Glutamatergic neuron (in vitro differentiated cells): ENCODE results near the gene TRIM56. TPM values are rescaled to one million over a fixed set of nuclear protein-coding genes. Genes with fewer than 3 reads are reported as not detected.
"Not testable (repeated sequence)": the region's sequence is repeated elsewhere in the genome, so short reads cannot be mapped to it uniquely, and the experiment has no call there.

ENCODE experiments used
- DNase-seq: peaks from one replicate; pipeline ENCODE4 v3.0.0; 2022
- H3K27ac Mint-ChIP-seq: one replicate; pipeline ENCODE4 v1.8.0; 2020; ENCODE audit warnings: mild to moderate bottlenecking, mixed read lengths, inconsistent platforms; ENCODE audit not compliant: unreplicated experiment
- H3K27me3 Mint-ChIP-seq: one replicate; pipeline ENCODE4 v1.8.0; 2020; ENCODE audit warnings: mild to moderate bottlenecking, moderate library complexity, mixed read lengths, inconsistent platforms; ENCODE audit not compliant: unreplicated experiment
- H3K36me3 Mint-ChIP-seq: one replicate; pipeline ENCODE4 v1.8.0; 2020; ENCODE audit warnings: mild to moderate bottlenecking, mixed read lengths, inconsistent platforms; ENCODE audit not compliant: unreplicated experiment
- H3K4me1 Mint-ChIP-seq: one replicate; pipeline ENCODE4 v1.8.0; 2020; ENCODE audit warnings: mild to moderate bottlenecking, low read depth, mixed read lengths, inconsistent platforms; ENCODE audit not compliant: unreplicated experiment
- H3K4me3 Mint-ChIP-seq: one replicate; pipeline ENCODE4 v1.8.0; 2020; ENCODE audit warnings: mild to moderate bottlenecking, mixed read lengths, inconsistent platforms; ENCODE audit not compliant: unreplicated experiment
- H3K9me3 Mint-ChIP-seq: one replicate; pipeline ENCODE4 v1.8.0; 2020; ENCODE audit warnings: mild to moderate bottlenecking, moderate library complexity, mixed read lengths, inconsistent platforms; ENCODE audit not compliant: unreplicated experiment
- total RNA-seq: library from RNA; stranded (reverse); fragmentation: NEBNext Ultra II Directional; extraction: Animal tissue kit (Norgen Biotek cat#: 25700); gene quantifications from one replicate; pipeline ENCODE4 v1.2.1, GENCODE V29; 2021; ENCODE audit not compliant: unreplicated experiment
- TF ChIP-seq, protein P1 (sequence below): fragments of 200-600 bp; sonication (generic); IDR thresholded peaks from one replicate; pipeline ENCODE4 v1.5.0; 2021; ENCODE audit not compliant: partially characterized antibody, unreplicated experiment

TRIM56 gene
- total RNA-seq, 1 donor from 2014 or later: 0.61 TPM

DNA sequence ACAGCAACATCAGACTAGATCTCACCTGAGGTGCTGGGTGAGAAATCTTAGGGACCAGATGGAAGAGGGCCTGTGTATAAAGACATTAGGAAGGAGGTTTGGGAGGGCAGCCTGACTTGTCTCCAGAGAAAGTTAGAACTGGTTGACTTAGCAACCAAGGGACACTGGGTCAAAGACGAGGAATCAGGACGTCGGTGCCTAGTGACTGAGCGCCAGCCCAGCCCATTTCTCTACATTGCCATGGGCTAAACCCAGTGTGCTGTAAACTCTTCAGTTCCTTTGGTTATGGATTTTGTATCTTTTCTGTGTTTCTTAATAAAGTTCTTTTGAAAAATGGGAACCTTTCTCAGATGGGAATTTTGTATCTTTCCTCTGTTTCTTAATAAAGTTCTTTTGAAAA, 12.3 kb downstream of the TRIM56 start:
- Mint-ChIP-seq H3K4me3 (no peak overlapping the region), H3K27me3 (peaks cover 2% of the 10 kb centered on the region), H3K27ac (no peak overlapping the region), H3K4me1 (peaks cover 3% of the 10 kb centered on the region), H3K36me3 (no peaks in the 10 kb centered on the region), H3K9me3 (peaks cover 3% of the 10 kb centered on the region)
- TF ChIP-seq, protein P1, sequence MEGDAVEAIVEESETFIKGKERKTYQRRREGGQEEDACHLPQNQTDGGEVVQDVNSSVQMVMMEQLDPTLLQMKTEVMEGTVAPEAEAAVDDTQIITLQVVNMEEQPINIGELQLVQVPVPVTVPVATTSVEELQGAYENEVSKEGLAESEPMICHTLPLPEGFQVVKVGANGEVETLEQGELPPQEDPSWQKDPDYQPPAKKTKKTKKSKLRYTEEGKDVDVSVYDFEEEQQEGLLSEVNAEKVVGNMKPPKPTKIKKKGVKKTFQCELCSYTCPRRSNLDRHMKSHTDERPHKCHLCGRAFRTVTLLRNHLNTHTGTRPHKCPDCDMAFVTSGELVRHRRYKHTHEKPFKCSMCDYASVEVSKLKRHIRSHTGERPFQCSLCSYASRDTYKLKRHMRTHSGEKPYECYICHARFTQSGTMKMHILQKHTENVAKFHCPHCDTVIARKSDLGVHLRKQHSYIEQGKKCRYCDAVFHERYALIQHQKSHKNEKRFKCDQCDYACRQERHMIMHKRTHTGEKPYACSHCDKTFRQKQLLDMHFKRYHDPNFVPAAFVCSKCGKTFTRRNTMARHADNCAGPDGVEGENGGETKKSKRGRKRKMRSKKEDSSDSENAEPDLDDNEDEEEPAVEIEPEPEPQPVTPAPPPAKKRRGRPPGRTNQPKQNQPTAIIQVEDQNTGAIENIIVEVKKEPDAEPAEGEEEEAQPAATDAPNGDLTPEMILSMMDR: no peak
- no peak for DNase-seq

DNA sequence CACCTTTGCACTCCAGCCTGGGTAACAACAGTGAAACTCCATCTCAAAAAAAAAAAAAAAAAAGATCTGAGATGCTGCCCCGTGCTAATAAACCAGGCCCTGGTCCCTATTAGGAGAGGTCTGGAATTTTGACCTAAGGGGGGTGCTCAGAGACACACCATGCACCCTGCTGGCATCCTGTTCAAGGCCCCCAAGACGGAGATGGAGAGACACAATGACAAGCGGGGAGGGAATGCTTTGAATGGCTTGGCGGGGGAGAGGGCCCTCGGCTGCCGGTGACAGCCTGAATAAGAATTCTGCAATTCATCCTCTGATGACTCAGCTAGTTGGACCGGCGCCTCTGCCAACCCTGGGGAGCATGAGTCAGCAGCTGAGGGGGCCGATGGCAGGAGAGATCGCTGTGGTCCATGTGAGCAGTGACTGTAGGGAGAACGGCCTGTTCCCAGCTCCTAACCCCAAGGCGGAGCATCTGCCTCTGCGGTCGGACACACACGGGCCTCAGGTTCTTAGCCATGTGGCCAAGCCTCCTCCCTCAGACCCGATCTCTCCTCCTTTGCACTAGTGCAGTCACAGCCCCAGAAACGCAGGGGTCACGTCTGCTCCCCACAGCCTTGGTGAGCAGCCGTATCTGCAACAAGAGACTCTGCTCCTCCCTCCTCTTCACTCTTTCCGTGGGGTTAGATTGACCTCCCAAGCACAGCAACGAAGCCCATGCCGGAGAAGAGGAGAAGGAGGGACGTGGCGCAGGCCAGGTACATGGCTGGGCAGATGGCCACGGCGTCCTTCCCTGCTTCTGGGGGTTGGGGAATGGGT, 14.9 kb downstream of the TRIM56 start:
- Mint-ChIP-seq H3K27me3 (peaks cover 2% of the 10 kb centered on the region), H3K4me3 (no peak overlapping the region), H3K9me3 (peaks cover 1% of the 10 kb centered on the region), H3K27ac (peak overlapping the region; percentile 80), H3K36me3 (no peaks in the 10 kb centered on the region), H3K4me1 (peaks cover 3% of the 10 kb centered on the region)
- DNase-seq: peak; percentile 71
- TF ChIP-seq, protein P1: no peak

DNA sequence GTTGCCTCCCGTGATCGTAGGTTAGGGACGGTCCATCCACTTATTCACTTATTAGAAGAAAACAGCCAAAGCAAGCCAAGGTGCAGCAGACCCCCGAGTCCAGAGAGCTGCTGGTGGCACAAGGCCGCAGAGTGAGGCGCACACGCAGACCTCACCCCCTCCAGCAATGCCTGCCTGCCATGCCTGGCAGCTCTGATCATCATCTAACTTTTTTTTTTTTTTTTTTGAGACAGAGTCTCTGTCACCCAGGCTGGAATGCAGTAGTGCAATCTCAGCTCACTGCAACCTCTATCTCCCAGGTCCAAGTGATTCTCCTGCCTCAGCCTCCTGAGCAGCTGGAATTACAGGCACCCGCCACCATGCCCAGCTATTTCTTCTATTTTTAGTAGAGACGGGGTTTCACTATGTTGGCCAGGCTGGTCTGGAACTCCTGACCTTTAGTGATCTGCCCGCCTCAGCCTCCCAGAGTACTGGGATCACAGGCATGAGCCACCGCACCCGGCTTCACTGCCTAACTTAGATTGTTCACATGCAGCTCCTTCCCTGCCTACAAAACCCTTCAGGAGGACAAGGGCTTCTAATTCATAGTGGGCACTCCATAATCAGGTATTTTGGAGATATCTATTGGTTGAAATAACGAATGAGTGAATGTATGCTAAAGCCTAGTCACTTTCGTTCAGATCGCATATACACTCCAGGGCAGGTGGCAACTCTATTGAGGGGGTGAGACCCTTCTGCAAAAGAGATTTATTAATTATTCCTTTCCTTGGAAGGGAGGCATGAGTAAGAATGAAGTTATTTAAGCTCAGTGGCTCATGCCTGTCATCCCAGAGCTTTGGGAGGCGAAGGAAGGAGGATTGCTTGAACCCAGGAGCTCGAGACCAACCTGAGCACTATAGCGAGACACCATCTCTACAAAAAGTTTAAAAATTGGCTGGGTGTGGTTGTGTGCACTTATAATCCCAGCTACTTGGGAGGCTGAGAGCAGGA, 15.9 kb downstream of the TRIM56 start:
- H3K4me1 Mint-ChIP-seq: peaks cover 3% of the 10 kb centered on the region
- peaks cover 1% of the 10 kb centered on the region for H3K9me3 Mint-ChIP-seq
- no peak overlapping the region for H3K27ac Mint-ChIP-seq
- no peak for DNase-seq
- H3K4me3 Mint-ChIP-seq: no peak overlapping the region
- H3K27me3 Mint-ChIP-seq: peaks cover 2% of the 10 kb centered on the region
- H3K36me3 Mint-ChIP-seq: no peaks in the 10 kb centered on the region
- TF ChIP-seq, protein P1: no peak

DNA sequence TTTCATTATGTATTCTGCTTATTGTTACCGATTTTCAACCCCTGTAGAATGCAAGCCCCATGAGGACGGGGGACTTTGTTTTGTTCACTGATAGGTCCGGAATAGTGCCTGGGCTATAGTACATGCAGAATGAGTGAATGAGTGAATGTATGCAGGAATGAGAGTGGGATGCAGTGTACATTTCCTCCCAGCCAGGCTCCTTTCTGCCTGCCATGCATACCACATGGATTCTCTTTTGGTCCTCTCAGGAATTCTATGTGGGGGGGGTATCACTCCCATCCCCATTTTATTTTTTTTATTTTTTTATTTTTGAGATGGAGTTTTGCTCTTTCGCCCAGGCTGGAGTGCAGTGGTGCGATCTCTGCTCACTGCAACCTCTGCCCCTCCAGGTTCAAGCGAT, 16.7 kb downstream of the TRIM56 start:
- Mint-ChIP-seq H3K27me3 (peaks cover 2% of the 10 kb centered on the region), H3K36me3 (no peaks in the 10 kb centered on the region), H3K4me3 (no peak overlapping the region), H3K9me3 (peaks cover 1% of the 10 kb centered on the region), H3K27ac (no peak overlapping the region), H3K4me1 (peaks cover 3% of the 10 kb centered on the region)
- DNase-seq: no peak
- TF ChIP-seq, protein P1: no peak

DNA sequence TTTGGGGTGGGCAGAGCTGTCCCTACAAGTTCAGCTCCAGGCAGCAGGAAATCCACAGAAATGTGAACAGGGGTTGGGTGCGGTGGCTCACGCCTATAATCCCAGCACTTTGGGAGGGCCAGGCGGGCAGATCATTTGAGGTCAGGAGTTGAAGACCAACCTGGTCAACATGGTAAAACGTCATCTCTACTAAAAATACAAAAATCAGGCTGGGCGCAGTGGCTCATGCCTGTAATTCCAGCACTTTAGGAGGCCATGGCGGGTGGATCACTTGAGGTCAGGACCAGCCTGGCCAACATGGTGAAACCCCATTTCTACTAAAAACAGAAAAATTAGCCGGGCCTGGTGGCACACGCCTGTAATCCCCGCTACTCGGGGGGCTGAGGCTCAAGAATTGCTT, 18.4 kb downstream of the TRIM56 start:
- not testable (repeated sequence) for H3K27ac Mint-ChIP-seq, H3K4me3 Mint-ChIP-seq, H3K36me3 Mint-ChIP-seq, H3K27me3 Mint-ChIP-seq, DNase-seq, H3K9me3 Mint-ChIP-seq, H3K4me1 Mint-ChIP-seq
